H9 (cell line): ENCODE measurements around the gene PGM1. TPM values are rescaled to one million over a fixed set of nuclear protein-coding genes. Genes with fewer than 3 reads are reported as not detected.

ENCODE experiments used
- DNase-seq: peaks from one replicate; pipeline ENCODE4 v3.0.0-alpha.2; 2017
- H2AFZ ChIP-seq: one replicate; pipeline ENCODE4 v1.6.1; 2013; ENCODE audit warnings: mild to moderate bottlenecking, low read length, control low read depth, moderate library complexity
- H2AK5ac ChIP-seq: 2 replicates; pipeline ENCODE4 v1.6.1; 2013; ENCODE audit warnings: low read length, control low read depth, mixed read lengths; ENCODE audit not compliant: insufficient read length
- H2BK120ac ChIP-seq: one replicate; pipeline ENCODE4 v1.6.1; 2013; ENCODE audit warnings: low read depth, mild to moderate bottlenecking, low read length, control low read depth, inconsistent platforms; ENCODE audit not compliant: poor library complexity, severe bottlenecking
- H2BK12ac ChIP-seq: 2 replicates; pipeline ENCODE4 v1.6.1; 2013; ENCODE audit warnings: low read length, control low read depth, mixed read lengths, low read depth; ENCODE audit not compliant: insufficient read length
- H2BK15ac ChIP-seq: 2 replicates; pipeline ENCODE4 v1.6.1; 2013; ENCODE audit warnings: low read depth, low read length, control low read depth
- H2BK20ac ChIP-seq: one replicate; pipeline ENCODE4 v1.6.1; 2013; ENCODE audit warnings: low read depth, mild to moderate bottlenecking, low read length, control low read depth, inconsistent platforms; ENCODE audit not compliant: poor library complexity, severe bottlenecking
- H2BK5ac ChIP-seq: 2 replicates; pipeline ENCODE4 v1.6.1; 2013; ENCODE audit warnings: low read length, control low read depth, mixed read lengths; ENCODE audit not compliant: insufficient read length
- H3K14ac ChIP-seq: 2 replicates; pipeline ENCODE4 v1.6.1; 2013; ENCODE audit warnings: low read length, control low read depth; ENCODE audit not compliant: insufficient read depth
- H3K18ac ChIP-seq: 2 replicates; pipeline ENCODE4 v1.6.1; 2013; ENCODE audit warnings: low read depth, mild to moderate bottlenecking, mixed read lengths, low read length, control low read depth; ENCODE audit not compliant: insufficient read length
- H3K23ac ChIP-seq: 2 replicates; pipeline ENCODE4 v1.6.1; 2013; ENCODE audit warnings: low read length, control low read depth, mixed read lengths, low read depth; ENCODE audit not compliant: insufficient read length
- H3K23me2 ChIP-seq: 2 replicates; pipeline ENCODE4 v1.6.1; 2013; ENCODE audit warnings: low read depth, mild to moderate bottlenecking, mixed read lengths, low read length, control low read depth; ENCODE audit not compliant: insufficient read length, poor library complexity, severe bottlenecking
- H3K27ac ChIP-seq: 2 replicates; pipeline ENCODE4 v1.5.1; 2013; ENCODE audit warnings: low read length, control low read depth, mixed read lengths, low read depth; ENCODE audit not compliant: insufficient read length
- H3K27me3 ChIP-seq: 2 replicates; pipeline ENCODE4 v1.6.1; 2013; ENCODE audit warnings: low read length, control low read depth, inconsistent platforms; ENCODE audit not compliant: insufficient read depth
- H3K4ac ChIP-seq: 2 replicates; pipeline ENCODE4 v1.6.1; 2013; ENCODE audit warnings: low read depth, mild to moderate bottlenecking, control low read depth, inconsistent platforms, low read length, moderate library complexity
- H3K4me1 ChIP-seq: 2 replicates; pipeline ENCODE4 v1.6.1; 2013; ENCODE audit warnings: low read length, control low read depth, inconsistent platforms; ENCODE audit not compliant: insufficient read depth
- H3K4me2 ChIP-seq: 2 replicates; pipeline ENCODE4 v1.6.1; 2013; ENCODE audit warnings: low read length, control low read depth, mixed read lengths; ENCODE audit not compliant: insufficient read length, insufficient read depth
- H3K56ac ChIP-seq: 2 replicates; pipeline ENCODE4 v1.6.1; 2013; ENCODE audit warnings: low read depth, mild to moderate bottlenecking, mixed read lengths, low read length, control low read depth; ENCODE audit not compliant: insufficient read length
- H3K79me1 ChIP-seq: 2 replicates; pipeline ENCODE4 v1.6.1; 2013; ENCODE audit warnings: low read depth, mild to moderate bottlenecking, moderate library complexity, low read length, control low read depth, inconsistent platforms; ENCODE audit not compliant: insufficient read depth, poor library complexity, severe bottlenecking
- H3K79me2 ChIP-seq: 2 replicates; pipeline ENCODE4 v1.6.1; 2013; ENCODE audit warnings: low read length, control low read depth, inconsistent platforms; ENCODE audit not compliant: insufficient read depth
- H3K9ac ChIP-seq: 2 replicates; pipeline ENCODE4 v1.6.1; 2013; ENCODE audit warnings: low read length, control low read depth, mixed read lengths; ENCODE audit not compliant: insufficient read length; ENCODE audit errors: extremely low read depth
- H3K9me3 ChIP-seq: one replicate; pipeline ENCODE4 v1.6.1; 2013; ENCODE audit warnings: low read depth, low read length, inconsistent platforms; ENCODE audit not compliant: control insufficient read depth
- H3T11ph ChIP-seq: one replicate; pipeline ENCODE4 v1.6.1; 2013; ENCODE audit warnings: mild to moderate bottlenecking, low read length, control low read depth, inconsistent platforms
- H4K20me1 ChIP-seq: one replicate; pipeline ENCODE4 v1.6.1; 2013; ENCODE audit not compliant: control insufficient read depth, insufficient read length, insufficient read depth
- H4K5ac ChIP-seq: 2 replicates; pipeline ENCODE4 v1.6.1; 2013; ENCODE audit warnings: low read depth, mild to moderate bottlenecking, mixed read lengths, low read length, control low read depth; ENCODE audit not compliant: insufficient read length
- H4K8ac ChIP-seq: replicated peaks from 2 replicates; pipeline ENCODE4 v1.6.1; 2013; ENCODE audit warnings: low read length, control low read depth, mixed read lengths, low read depth; ENCODE audit not compliant: insufficient read length
- H4K91ac ChIP-seq: 2 replicates; pipeline ENCODE4 v1.6.1; 2013; ENCODE audit warnings: low read depth, mild to moderate bottlenecking, moderate library complexity, mixed read lengths, low read length, control low read depth; ENCODE audit not compliant: insufficient read length
- H3K27ac Mint-ChIP-seq, 3 experiments: 2 replicates in 2 of 3; 3 replicates in 1 of 3; pipeline ENCODE4 v1.8.0; 2020 to 2021; ENCODE audit warnings: mixed read lengths in 3 of 3, mild to moderate bottlenecking in 1 of 3, moderate library complexity in 1 of 3
- H3K27me3 Mint-ChIP-seq: 2 replicates; pipeline ENCODE4 v1.8.0; 2021; ENCODE audit warnings: low read depth, mild to moderate bottlenecking, moderate library complexity, mixed read lengths
- H3K36me3 Mint-ChIP-seq, 3 experiments: 2 replicates in 2 of 3; 3 replicates in 1 of 3; pipeline ENCODE4 v1.8.0; 2020 to 2021; ENCODE audit warnings: low read depth in 3 of 3, mixed read lengths in 3 of 3; ENCODE audit not compliant: insufficient read depth in 1 of 3
- H3K4me1 Mint-ChIP-seq, 2 experiments: 2 replicates each; pipeline ENCODE4 v1.8.0; 2020; ENCODE audit warnings: mixed read lengths in 2 of 2
- H3K4me3 Mint-ChIP-seq, 2 experiments: 2 replicates in 1 of 2; 3 replicates in 1 of 2; pipeline ENCODE4 v1.8.0; 2020 to 2021; ENCODE audit warnings: mild to moderate bottlenecking in 2 of 2, mixed read lengths in 2 of 2, moderate library complexity in 1 of 2
- H3K9me3 Mint-ChIP-seq, 2 experiments: 2 replicates in 1 of 2; 3 replicates in 1 of 2; pipeline ENCODE4 v1.8.0; 2020; ENCODE audit warnings: mild to moderate bottlenecking in 2 of 2, mixed read lengths in 2 of 2, moderate library complexity in 1 of 2
- CTCF ChIP-seq: fragments of 200-600 bp; sonication (generic); conservative IDR thresholded peaks from 3 replicates; pipeline ENCODE4 v1.8.0; 2021; ENCODE audit warnings: antibody characterized with exemption, mild to moderate bottlenecking
- WGBS: extraction: QIAGEN DNeasy Blood & Tissue Kit; methylation state at CpG from one replicate; pipeline ENCODE4 v1.1.7; 2013; ENCODE audit warnings: missing lambda C conversion rate, low lambda C conversion rate, mixed read lengths; ENCODE audit not compliant: insufficient read length; ENCODE audit errors: extremely low coverage; 5-methylcytosine and 5-hydroxymethylcytosine counted together
- total RNA-seq: library from RNA; stranded (reverse); gene quantifications from 2 replicates; pipeline ENCODE4 v1.2.1, GENCODE V29; 2021

Gene PGM1
- total RNA-seq, 1 experiment from 2014 or later: 56.4 TPM

- Histone ChIP-seq H3K56ac (no peak overlapping the region), H3K4me2 (no peak overlapping the region), H4K5ac (no peak overlapping the region), H2BK15ac (no peak overlapping the region), H2BK12ac (no peak overlapping the region), H3T11ph (no peak overlapping the region), H3K4ac (no peak overlapping the region), H3K23ac (no peak overlapping the region), H4K8ac (no peak overlapping the region), H3K79me2 (no peaks in the 10 kb centered on the region), H3K23me2 (no peaks in the 10 kb centered on the region), H3K18ac (no peak overlapping the region), H3K14ac (no peak overlapping the region), H4K91ac (no peak overlapping the region), H2BK20ac (no peak overlapping the region), H2BK5ac (no peak overlapping the region), H3K9me3 (no peaks in the 10 kb centered on the region), H3K27me3 (no peaks in the 10 kb centered on the region), H3K9ac (no peak overlapping the region), H4K20me1 (no peaks in the 10 kb centered on the region), H3K4me1 (no peaks in the 10 kb centered on the region), H3K27ac (no peak overlapping the region), H3K79me1 (no peaks in the 10 kb centered on the region), H2BK120ac (no peak overlapping the region), H2AK5ac (no peak overlapping the region), H2AFZ (no peak overlapping the region)
- no peaks in the 10 kb centered on the region for H3K36me3 Mint-ChIP-seq
- H3K4me3 Mint-ChIP-seq: no peak overlapping the region
- DNase-seq: no peak
- H3K27me3 Mint-ChIP-seq: no peaks in the 10 kb centered on the region
- peak overlapping the region in 1 of 3 experiments; percentile 3; a peak in 1 of 7 replicates for H3K27ac Mint-ChIP-seq
- H3K4me1 Mint-ChIP-seq: peaks cover 20 to 26% of the 10 kb centered on the region in 2 experiments
- no peak for TF ChIP-seq CTCF
- no CpG with 5 or more reads among the region's 4 CpGs for WGBS
- no peaks in the 10 kb centered on the region for H3K9me3 Mint-ChIP-seq
Measured at GRCh38 chr1:63623952-63624351, 30.7 kb downstream of the PGM1 start.
